ENCODE measurements around the gene RBMS3. TPM values are rescaled to one million over a fixed set of nuclear protein-coding genes. Genes with fewer than 3 reads are reported as not detected.

RBMS3 gene
- total RNA-seq, 1 donor from 2014 or later, result 65.1 TPM

DNA sequence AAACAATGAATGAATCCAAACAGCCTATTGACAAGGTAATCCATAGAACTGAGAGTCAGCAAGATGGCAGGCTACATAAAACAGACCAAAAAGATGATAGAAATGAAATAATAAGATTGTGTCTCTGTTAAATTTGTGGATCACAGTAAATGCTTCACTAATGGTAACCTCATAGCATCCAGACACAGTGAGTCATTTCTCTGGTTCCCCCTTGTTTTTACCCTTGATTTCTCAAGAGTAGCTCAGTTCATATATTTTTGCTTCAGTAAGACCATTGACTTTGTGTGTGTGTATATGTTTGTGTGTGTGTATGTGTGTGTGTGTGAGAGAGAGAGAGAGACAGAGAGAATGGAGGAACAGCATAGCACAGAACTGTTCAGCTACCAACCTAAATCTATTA, 546.9 kb downstream of the RBMS3 start:
- no peaks in the 10 kb centered on the region for H3K27me3 Mint-ChIP-seq (ENCODE audit: unreplicated experiment)
- TF ChIP-seq, protein P1, sequence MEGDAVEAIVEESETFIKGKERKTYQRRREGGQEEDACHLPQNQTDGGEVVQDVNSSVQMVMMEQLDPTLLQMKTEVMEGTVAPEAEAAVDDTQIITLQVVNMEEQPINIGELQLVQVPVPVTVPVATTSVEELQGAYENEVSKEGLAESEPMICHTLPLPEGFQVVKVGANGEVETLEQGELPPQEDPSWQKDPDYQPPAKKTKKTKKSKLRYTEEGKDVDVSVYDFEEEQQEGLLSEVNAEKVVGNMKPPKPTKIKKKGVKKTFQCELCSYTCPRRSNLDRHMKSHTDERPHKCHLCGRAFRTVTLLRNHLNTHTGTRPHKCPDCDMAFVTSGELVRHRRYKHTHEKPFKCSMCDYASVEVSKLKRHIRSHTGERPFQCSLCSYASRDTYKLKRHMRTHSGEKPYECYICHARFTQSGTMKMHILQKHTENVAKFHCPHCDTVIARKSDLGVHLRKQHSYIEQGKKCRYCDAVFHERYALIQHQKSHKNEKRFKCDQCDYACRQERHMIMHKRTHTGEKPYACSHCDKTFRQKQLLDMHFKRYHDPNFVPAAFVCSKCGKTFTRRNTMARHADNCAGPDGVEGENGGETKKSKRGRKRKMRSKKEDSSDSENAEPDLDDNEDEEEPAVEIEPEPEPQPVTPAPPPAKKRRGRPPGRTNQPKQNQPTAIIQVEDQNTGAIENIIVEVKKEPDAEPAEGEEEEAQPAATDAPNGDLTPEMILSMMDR (IDR thresholded peaks at IDR 0.05; ENCODE audit: partially characterized antibody, unreplicated experiment), result no peak
- H3K27ac Mint-ChIP-seq (ENCODE audit: unreplicated experiment), result no peak overlapping the region
- no peaks in the 10 kb centered on the region for H3K4me1 Mint-ChIP-seq (ENCODE audit: low read depth, unreplicated experiment)
- no peak for DNase-seq
- H3K36me3 Mint-ChIP-seq (ENCODE audit: unreplicated experiment), result peaks cover 5% of the 10 kb centered on the region
- no peak overlapping the region for H3K4me3 Mint-ChIP-seq (ENCODE audit: unreplicated experiment)
- no peaks in the 10 kb centered on the region for H3K9me3 Mint-ChIP-seq (ENCODE audit: unreplicated experiment)

DNA sequence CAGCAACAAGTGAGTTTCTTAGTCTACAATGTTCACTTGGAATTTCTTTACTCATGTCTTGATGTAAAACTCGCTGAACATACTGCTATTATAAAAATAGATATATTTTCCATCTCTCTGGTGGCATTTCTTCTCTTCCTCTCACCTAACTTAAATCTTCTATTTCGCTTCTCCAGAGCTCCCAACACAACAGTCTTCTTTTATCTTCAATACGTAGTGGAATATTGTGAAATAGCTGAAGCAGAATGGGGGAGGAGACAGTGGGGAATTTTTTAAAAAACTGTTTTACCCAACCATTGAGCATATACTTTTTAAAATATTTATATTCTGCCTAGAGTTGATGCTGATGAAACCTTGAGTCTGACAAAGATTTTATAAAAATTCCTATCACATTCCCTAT, 548.5 kb downstream of the RBMS3 start:
- DNase-seq, result no peak
- H3K27ac Mint-ChIP-seq (ENCODE audit: unreplicated experiment), result no peak overlapping the region
- H3K9me3 Mint-ChIP-seq (ENCODE audit: unreplicated experiment), result no peaks in the 10 kb centered on the region
- no peaks in the 10 kb centered on the region for H3K4me1 Mint-ChIP-seq (ENCODE audit: low read depth, unreplicated experiment)
- H3K4me3 Mint-ChIP-seq (ENCODE audit: unreplicated experiment), result no peak overlapping the region
- peaks cover 14% of the 10 kb centered on the region for H3K36me3 Mint-ChIP-seq (ENCODE audit: unreplicated experiment)
- H3K27me3 Mint-ChIP-seq (ENCODE audit: unreplicated experiment), result no peaks in the 10 kb centered on the region
- TF ChIP-seq, protein P1 (IDR thresholded peaks at IDR 0.05; ENCODE audit: partially characterized antibody, unreplicated experiment), result no peak

DNA sequence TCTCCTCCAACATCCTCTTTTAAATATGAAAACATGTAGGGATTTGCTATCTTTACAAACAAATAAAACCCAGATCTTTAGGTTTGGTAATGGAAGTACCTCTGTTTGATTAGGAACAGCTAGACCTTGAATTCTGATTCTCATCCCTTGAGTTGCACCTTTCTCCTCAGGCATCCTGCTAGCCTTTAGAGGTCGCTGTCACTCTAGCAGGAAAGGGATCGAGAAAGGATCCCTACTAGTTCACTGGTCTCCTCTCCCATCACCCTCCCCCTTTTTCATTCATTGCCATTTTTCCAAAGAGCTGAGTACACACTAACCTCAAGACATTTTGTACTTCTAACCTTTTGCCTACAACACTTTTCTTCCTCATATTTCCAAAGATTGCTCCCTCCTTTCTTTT, 569.8 kb downstream of the RBMS3 start:
- H3K36me3 Mint-ChIP-seq (ENCODE audit: unreplicated experiment), result peaks cover 6% of the 10 kb centered on the region
- DNase-seq, result no peak
- H3K27me3 Mint-ChIP-seq (ENCODE audit: unreplicated experiment), result no peaks in the 10 kb centered on the region
- no peak overlapping the region for H3K4me3 Mint-ChIP-seq (ENCODE audit: unreplicated experiment)
- no peak overlapping the region for H3K27ac Mint-ChIP-seq (ENCODE audit: unreplicated experiment)
- TF ChIP-seq, protein P1 (IDR thresholded peaks at IDR 0.05; ENCODE audit: partially characterized antibody, unreplicated experiment), result no peak
- H3K4me1 Mint-ChIP-seq (ENCODE audit: low read depth, unreplicated experiment), result no peaks in the 10 kb centered on the region
- peaks cover 3% of the 10 kb centered on the region for H3K9me3 Mint-ChIP-seq (ENCODE audit: unreplicated experiment)

DNA sequence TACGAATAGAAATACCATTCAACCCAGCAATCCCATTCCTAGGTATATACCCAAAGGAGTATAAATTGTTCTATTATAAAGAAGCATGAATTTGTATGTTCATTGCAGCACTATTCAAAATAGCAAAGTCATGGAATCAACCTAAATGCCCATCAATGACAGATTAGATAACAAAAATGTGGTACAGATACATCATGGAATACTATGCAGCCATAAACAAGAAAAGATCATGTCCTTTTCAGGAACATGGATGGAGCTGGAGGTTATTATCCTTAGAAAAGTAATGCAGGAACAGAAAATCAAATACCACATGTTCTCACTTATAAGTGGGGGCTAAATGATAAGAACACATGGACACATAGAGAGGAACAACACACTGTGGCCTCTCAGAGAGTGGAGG, 571.9 kb downstream of the RBMS3 start:
- Mint-ChIP-seq H3K27me3 (ENCODE audit: unreplicated experiment) (no peaks in the 10 kb centered on the region), H3K9me3 (ENCODE audit: unreplicated experiment) (peaks cover 3% of the 10 kb centered on the region), H3K36me3 (ENCODE audit: unreplicated experiment) (peaks cover 6% of the 10 kb centered on the region), H3K4me1 (ENCODE audit: low read depth, unreplicated experiment) (no peaks in the 10 kb centered on the region), H3K4me3 (ENCODE audit: unreplicated experiment) (no peak overlapping the region), H3K27ac (ENCODE audit: unreplicated experiment) (no peak overlapping the region)
- no peak for DNase-seq
- TF ChIP-seq, protein P1 (IDR thresholded peaks at IDR 0.05; ENCODE audit: partially characterized antibody, unreplicated experiment), result no peak

DNA sequence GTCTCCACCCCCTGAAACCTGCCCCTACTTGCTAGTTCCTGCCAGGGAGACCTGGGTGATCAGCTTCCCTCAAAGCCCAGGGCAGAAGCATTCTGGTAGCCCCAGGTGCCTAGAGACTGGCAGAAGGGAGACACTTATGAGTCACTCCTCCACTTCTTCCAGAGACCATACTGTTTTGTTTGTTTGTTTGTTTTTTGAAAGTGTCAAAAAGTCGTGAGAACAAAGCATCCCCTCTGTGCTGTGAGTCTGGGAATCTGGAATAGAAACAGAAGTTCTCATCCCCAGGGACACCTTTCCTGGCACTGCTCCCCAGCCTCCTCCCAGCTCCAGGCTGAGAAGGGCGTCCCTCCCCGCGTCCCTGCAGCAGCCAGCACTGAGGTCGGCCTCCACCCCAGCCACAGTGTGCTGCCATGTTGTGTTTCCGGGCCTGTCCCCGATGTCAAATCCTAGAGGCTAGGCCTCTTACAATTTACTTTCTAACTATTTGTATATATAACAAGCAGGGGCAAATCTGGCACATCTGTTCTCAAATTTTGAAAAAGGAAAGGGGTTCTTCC, 573.0 kb downstream of the RBMS3 start:
- peaks cover 3% of the 10 kb centered on the region for H3K9me3 Mint-ChIP-seq (ENCODE audit: unreplicated experiment)
- no peaks in the 10 kb centered on the region for H3K27me3 Mint-ChIP-seq (ENCODE audit: unreplicated experiment)
- H3K4me3 Mint-ChIP-seq (ENCODE audit: unreplicated experiment), result no peak overlapping the region
- TF ChIP-seq, protein P1 (IDR thresholded peaks at IDR 0.05; ENCODE audit: partially characterized antibody, unreplicated experiment), result no peak
- H3K4me1 Mint-ChIP-seq (ENCODE audit: low read depth, unreplicated experiment), result no peaks in the 10 kb centered on the region
- no peak overlapping the region for H3K27ac Mint-ChIP-seq (ENCODE audit: unreplicated experiment)
- DNase-seq, result no peak
- peaks cover 6% of the 10 kb centered on the region for H3K36me3 Mint-ChIP-seq (ENCODE audit: unreplicated experiment)
